Measurements from ENCODE around the gene PTPRN2.

DNA sequence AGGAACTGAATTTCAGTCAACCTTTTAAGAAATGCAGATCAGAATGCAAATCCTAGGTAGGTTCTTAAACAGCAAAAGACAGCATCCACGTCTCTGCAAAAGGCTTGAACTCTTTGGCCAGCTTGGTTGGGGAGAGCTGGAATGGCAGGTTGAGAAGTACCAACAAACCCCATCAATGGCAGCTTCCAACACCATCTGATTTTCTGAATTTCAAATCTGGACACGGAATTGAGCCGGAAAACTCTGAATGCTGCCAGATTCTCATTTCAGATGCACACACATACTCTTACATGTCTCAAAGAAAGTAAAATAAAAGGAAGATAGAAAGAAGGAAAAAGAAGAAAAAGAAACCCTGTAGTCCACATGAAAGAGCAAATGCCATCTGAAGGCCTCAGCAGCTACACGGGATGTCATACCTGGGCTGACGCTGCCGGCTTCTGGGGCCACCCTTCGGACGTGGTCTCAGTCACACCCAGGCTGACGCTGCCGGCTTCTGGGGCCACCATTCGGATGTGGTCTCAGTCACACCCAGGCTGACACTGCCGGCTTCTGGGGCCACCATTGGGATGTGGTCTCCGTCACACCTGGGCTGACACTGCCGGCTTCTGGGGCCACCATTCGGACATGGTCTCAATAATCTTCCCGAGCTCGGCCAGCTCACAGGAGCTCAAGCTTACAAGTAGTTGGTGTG is 165.3 kb downstream of the PTPRN2 start:
- TF ChIP-seq, protein P1, sequence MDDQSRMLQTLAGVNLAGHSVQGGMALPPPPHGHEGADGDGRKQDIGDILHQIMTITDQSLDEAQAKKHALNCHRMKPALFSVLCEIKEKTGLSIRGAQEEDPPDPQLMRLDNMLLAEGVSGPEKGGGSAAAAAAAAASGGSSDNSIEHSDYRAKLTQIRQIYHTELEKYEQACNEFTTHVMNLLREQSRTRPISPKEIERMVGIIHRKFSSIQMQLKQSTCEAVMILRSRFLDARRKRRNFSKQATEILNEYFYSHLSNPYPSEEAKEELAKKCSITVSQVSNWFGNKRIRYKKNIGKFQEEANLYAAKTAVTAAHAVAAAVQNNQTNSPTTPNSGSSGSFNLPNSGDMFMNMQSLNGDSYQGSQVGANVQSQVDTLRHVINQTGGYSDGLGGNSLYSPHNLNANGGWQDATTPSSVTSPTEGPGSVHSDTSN (IDR thresholded peaks at IDR 0.05), result no peak
- TF ChIP-seq RAD21 (IDR thresholded peaks at IDR 0.05; ENCODE audit: low read length) (no peak), TEAD4 (IDR thresholded peaks at IDR 0.05; ENCODE audit: borderline replicate concordance, insufficient read depth) (no peak), JUND (IDR thresholded peaks at IDR 0.05) (no peak), NRF1 (IDR thresholded peaks at IDR 0.05; ENCODE audit: low read depth, low read length) (no peak)
- TF ChIP-seq, protein P2, sequence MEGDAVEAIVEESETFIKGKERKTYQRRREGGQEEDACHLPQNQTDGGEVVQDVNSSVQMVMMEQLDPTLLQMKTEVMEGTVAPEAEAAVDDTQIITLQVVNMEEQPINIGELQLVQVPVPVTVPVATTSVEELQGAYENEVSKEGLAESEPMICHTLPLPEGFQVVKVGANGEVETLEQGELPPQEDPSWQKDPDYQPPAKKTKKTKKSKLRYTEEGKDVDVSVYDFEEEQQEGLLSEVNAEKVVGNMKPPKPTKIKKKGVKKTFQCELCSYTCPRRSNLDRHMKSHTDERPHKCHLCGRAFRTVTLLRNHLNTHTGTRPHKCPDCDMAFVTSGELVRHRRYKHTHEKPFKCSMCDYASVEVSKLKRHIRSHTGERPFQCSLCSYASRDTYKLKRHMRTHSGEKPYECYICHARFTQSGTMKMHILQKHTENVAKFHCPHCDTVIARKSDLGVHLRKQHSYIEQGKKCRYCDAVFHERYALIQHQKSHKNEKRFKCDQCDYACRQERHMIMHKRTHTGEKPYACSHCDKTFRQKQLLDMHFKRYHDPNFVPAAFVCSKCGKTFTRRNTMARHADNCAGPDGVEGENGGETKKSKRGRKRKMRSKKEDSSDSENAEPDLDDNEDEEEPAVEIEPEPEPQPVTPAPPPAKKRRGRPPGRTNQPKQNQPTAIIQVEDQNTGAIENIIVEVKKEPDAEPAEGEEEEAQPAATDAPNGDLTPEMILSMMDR (IDR thresholded peaks at IDR 0.05), result no peak
